HG03095 (cell line): ENCODE results near the gene CD81.
"Not testable (repeated sequence)": the region's sequence is repeated elsewhere in the genome, so short reads cannot be mapped to it uniquely, and the experiment has no call there.

Experiments used
- ATAC-seq: cut with Tn5 transposase; IDR thresholded peaks from one replicate; pipeline ENCODE4 v1.9.1; 2021; ENCODE audit warnings: moderate library complexity; ENCODE audit not compliant: unreplicated experiment

The CD81 gene

GRCh38 chr11:2355000-2355644 is 22.0 kb upstream of the CD81 start:
- ATAC-seq, result no peak

GRCh38 chr11:2357246-2357645 is 19.9 kb upstream of the CD81 start:
- no peak for ATAC-seq

GRCh38 chr11:2357651-2358050 is 19.5 kb upstream of the CD81 start:
- not testable (repeated sequence) for ATAC-seq

GRCh38 chr11:2358754-2359442 is 18.2 kb upstream of the CD81 start:
- no peak for ATAC-seq

- ATAC-seq, result no peak
These were observed 17.6 kb upstream of the CD81 start for GRCh38 chr11:2359557-2359956.

GRCh38 chr11:2360081-2360642 is 16.9 kb upstream of the CD81 start:
- ATAC-seq, result no peak

- no peak for ATAC-seq
These were observed 15.5 kb upstream of the CD81 start for GRCh38 chr11:2361565-2361964.

- no peak for ATAC-seq
These were observed 14.7 kb upstream of the CD81 start for GRCh38 chr11:2362414-2362813.

- no peak for ATAC-seq
These were observed 14.0 kb upstream of the CD81 start for GRCh38 chr11:2363130-2363529.

- no peak for ATAC-seq
These were observed 13.3 kb upstream of the CD81 start for GRCh38 chr11:2363577-2364370.

- ATAC-seq, result not testable (repeated sequence)
These were observed 12.7 kb upstream of the CD81 start for GRCh38 chr11:2364386-2364785.

GRCh38 chr11:2365571-2366210 is 11.4 kb upstream of the CD81 start:
- no peak for ATAC-seq

- no peak for ATAC-seq
These were observed 10.8 kb upstream of the CD81 start for GRCh38 chr11:2366276-2366675.

GRCh38 chr11:2366733-2367132 is 10.4 kb upstream of the CD81 start:
- no peak for ATAC-seq

GRCh38 chr11:2367266-2368160 is 9.6 kb upstream of the CD81 start:
- ATAC-seq, result no peak

- no peak for ATAC-seq
These were observed 8.8 kb upstream of the CD81 start for GRCh38 chr11:2368178-2368850.

GRCh38 chr11:2368851-2369180 is 8.3 kb upstream of the CD81 start:
- no peak for ATAC-seq

GRCh38 chr11:2369320-2369719 is 7.8 kb upstream of the CD81 start:
- no peak for ATAC-seq

GRCh38 chr11:2369896-2370295 is 7.2 kb upstream of the CD81 start:
- ATAC-seq, result no peak
